ENCODE measurements around the gene PADI1. TPM values are rescaled to one million over a fixed set of nuclear protein-coding genes. Genes with fewer than 3 reads are reported as not detected.

PADI1 gene
- total RNA-seq, 1 experiment from 2014 or later = 0.37 TPM

DNA sequence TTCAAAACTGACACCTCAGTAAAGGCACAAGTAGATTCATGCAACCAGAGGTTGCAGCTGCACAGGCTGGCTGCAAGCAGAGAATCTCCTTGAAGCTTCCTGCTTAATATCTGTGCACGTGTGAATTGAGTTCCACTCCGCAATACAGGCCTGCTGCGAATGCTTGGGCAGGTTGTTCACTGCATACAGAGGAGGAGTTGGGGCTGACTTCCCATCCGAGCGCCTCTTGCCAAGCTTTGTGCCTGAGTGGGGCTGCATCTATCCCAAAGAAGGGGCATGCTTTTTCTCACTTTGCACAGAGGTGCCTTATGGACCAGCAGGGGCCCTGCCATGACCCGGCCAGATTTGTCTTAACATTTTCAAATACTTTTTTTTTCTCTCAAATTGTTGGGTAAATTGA lies 17.9 kb upstream of the PADI1 start:
- no peaks in the 10 kb centered on the region for H3K79me2 ChIP-seq (ENCODE audit: insufficient read depth, low read length)
- H3K4me2 ChIP-seq (ENCODE audit: low read length) = no peak overlapping the region
- intact Hi-C loops (cut with micrococcal nuclease) = no loop called here
- no peaks in the 10 kb centered on the region; a peak in 1 of 4 replicates for H3K9me3 ChIP-seq (ENCODE audit: control insufficient read depth in 1 of 2, insufficient read depth in 1 of 2, low read depth in 1 of 2, low read length in 2 of 2)
- H2AFZ ChIP-seq (ENCODE audit: low read depth, low read length, poor library complexity, severe bottlenecking) = no peak overlapping the region
- H3K36me3 ChIP-seq (ENCODE audit: control insufficient read depth in 1 of 2, insufficient read depth in 2 of 2, low read length in 2 of 2) = no peaks in the 10 kb centered on the region
- DNase-seq (ENCODE audit: low read depth, low spot score) (no peak), ATAC-seq (no peak)
- TF ChIP-seq EZH2phosphoT487 (IDR thresholded peaks at IDR 0.05; ENCODE audit: borderline replicate concordance) (no peak), TCF7L2 (IDR thresholded peaks at IDR 0.05; ENCODE audit: borderline replicate concordance, extremely low read depth, insufficient read depth, insufficient read length) (no peak), CEBPB (IDR thresholded peaks at IDR 0.05; ENCODE audit: low read depth) (no peak), EZH2 (IDR thresholded peaks at IDR 0.05) (no peak), CBX3 (IDR thresholded peaks at IDR 0.05; ENCODE audit: low read depth) (no peak), POLR2A (IDR thresholded peaks at IDR 0.05; ENCODE audit: borderline replicate concordance, extremely low read depth, insufficient read depth, insufficient read length) (no peak), POLR2AphosphoS5 (IDR thresholded peaks at IDR 0.05; ENCODE audit: low read depth, low read length) (no peak), ZFX (IDR thresholded peaks at IDR 0.05) (no peak), YY1 (IDR thresholded peaks at IDR 0.05; ENCODE audit: extremely low read depth, insufficient replicate concordance, low read depth, low read length) (no peak), ZBTB33 (IDR thresholded peaks at IDR 0.05; ENCODE audit: extremely low read depth, insufficient replicate concordance, low read length) (no peak), FOSL1 (IDR thresholded peaks at IDR 0.05; ENCODE audit: low read depth) (no peak), RAD21 (IDR thresholded peaks at IDR 0.05; ENCODE audit: low read depth) (no peak), ZNF274 (IDR thresholded peaks at IDR 0.05; ENCODE audit: low read depth, low read length) (no peak), SP1 (IDR thresholded peaks at IDR 0.05; ENCODE audit: low read depth) (no peak), JUND (IDR thresholded peaks at IDR 0.05) (no peak), ELF1 (IDR thresholded peaks at IDR 0.05; ENCODE audit: borderline replicate concordance, low read depth) (no peak)
- TF ChIP-seq, protein P1, sequence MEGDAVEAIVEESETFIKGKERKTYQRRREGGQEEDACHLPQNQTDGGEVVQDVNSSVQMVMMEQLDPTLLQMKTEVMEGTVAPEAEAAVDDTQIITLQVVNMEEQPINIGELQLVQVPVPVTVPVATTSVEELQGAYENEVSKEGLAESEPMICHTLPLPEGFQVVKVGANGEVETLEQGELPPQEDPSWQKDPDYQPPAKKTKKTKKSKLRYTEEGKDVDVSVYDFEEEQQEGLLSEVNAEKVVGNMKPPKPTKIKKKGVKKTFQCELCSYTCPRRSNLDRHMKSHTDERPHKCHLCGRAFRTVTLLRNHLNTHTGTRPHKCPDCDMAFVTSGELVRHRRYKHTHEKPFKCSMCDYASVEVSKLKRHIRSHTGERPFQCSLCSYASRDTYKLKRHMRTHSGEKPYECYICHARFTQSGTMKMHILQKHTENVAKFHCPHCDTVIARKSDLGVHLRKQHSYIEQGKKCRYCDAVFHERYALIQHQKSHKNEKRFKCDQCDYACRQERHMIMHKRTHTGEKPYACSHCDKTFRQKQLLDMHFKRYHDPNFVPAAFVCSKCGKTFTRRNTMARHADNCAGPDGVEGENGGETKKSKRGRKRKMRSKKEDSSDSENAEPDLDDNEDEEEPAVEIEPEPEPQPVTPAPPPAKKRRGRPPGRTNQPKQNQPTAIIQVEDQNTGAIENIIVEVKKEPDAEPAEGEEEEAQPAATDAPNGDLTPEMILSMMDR (IDR thresholded peaks at IDR 0.05 in 2 of 3, conservative IDR thresholded peaks at IDR 0.05 in 1 of 3; ENCODE audit: borderline replicate concordance in 1 of 3, insufficient read depth in 1 of 3, low read depth in 2 of 3, low read length in 2 of 3) = no peak
- TF ChIP-seq, protein P2, sequence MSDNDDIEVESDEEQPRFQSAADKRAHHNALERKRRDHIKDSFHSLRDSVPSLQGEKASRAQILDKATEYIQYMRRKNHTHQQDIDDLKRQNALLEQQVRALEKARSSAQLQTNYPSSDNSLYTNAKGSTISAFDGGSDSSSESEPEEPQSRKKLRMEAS (IDR thresholded peaks at IDR 0.05) = no peak
- TF ChIP-seq, protein P3, sequence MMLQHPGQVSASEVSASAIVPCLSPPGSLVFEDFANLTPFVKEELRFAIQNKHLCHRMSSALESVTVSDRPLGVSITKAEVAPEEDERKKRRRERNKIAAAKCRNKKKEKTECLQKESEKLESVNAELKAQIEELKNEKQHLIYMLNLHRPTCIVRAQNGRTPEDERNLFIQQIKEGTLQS (IDR thresholded peaks at IDR 0.05) = no peak
- H4K20me1 ChIP-seq (ENCODE audit: insufficient read depth) = no peaks in the 10 kb centered on the region
- CTCF ChIA-PET = no interaction called here
- peaks cover 16 to 34% of the 10 kb centered on the region in 2 experiments for H3K4me1 ChIP-seq (ENCODE audit: control insufficient read depth in 1 of 2, insufficient read depth in 2 of 2, low read length in 2 of 2)
- H3K4me3 ChIP-seq (replicated peaks in 1 of 2; ENCODE audit: low read depth in 1 of 2, low read length in 2 of 2) = no peak overlapping the region
- no peaks in the 10 kb centered on the region for H3K9me2 ChIP-seq (ENCODE audit: insufficient read depth)
- no peak overlapping the region for H3K27ac ChIP-seq (ENCODE audit: low read depth, low read length)
- H3K27me3 ChIP-seq (ENCODE audit: insufficient read depth, low read length) = no peaks in the 10 kb centered on the region
- RAD21 ChIA-PET (ENCODE audit: low non-redundant PET in 1 of 2, low total read pairs in 2 of 2, uncharacterized antibody in 2 of 2, unreplicated experiment in 2 of 2) = no interaction called here
- H3K9ac ChIP-seq (ENCODE audit: low read length) = no peak overlapping the region
- no TSS peak for BruUV-seq (replicated peaks)
- POLR2A ChIA-PET = no interaction called here
